DOHH2 (cell line): ENCODE data around the gene ZNF300.
"Not testable (repeated sequence)": the region's sequence is repeated elsewhere in the genome, so short reads cannot be mapped to it uniquely, and the experiment has no call there.

Experiments
- H3F3A ChIP-seq: fragments of 200-600 bp; sonication (generic), shearing (Covaris generic); 2 replicates; pipeline ENCODE4 v1.6.0; 2016; ENCODE audit warnings: antibody characterized with exemption, mild to moderate bottlenecking; ENCODE audit not compliant: control insufficient read depth, insufficient read depth
- H3K27ac ChIP-seq: fragments of 200-600 bp; sonication (generic); 2 replicates; pipeline ENCODE4 v1.5.1; 2014; ENCODE audit warnings: low read depth, mild to moderate bottlenecking, low read length, moderate library complexity
- H3K27me3 ChIP-seq: fragments of 200-600 bp; sonication (generic); 2 replicates; pipeline ENCODE4 v1.6.1; 2014; ENCODE audit warnings: mild to moderate bottlenecking, low read length, mixed read lengths; ENCODE audit not compliant: control insufficient read depth
- H3K36me3 ChIP-seq: fragments of 200-600 bp; sonication (generic); 2 replicates; pipeline ENCODE4 v1.6.1; 2014; ENCODE audit warnings: mild to moderate bottlenecking, low read length, moderate library complexity, mixed read lengths; ENCODE audit not compliant: control insufficient read depth
- H3K4me1 ChIP-seq: fragments of 200-600 bp; sonication (generic); 2 replicates; pipeline ENCODE4 v1.6.1; 2014; ENCODE audit warnings: mild to moderate bottlenecking, low read length, mixed read lengths; ENCODE audit not compliant: control insufficient read depth
- H3K4me2 ChIP-seq: fragments of 200-600 bp; sonication (generic); 2 replicates; pipeline ENCODE4 v1.6.0; 2014; ENCODE audit warnings: mild to moderate bottlenecking, low read length, moderate library complexity
- H3K4me3 ChIP-seq: fragments of 200-600 bp; sonication (generic); 2 replicates; pipeline ENCODE4 v1.5.1; 2014; ENCODE audit warnings: mild to moderate bottlenecking, low read length, mixed read lengths
- H3K79me2 ChIP-seq: fragments of 200-600 bp; sonication (generic); 2 replicates; pipeline ENCODE4 v1.6.1; 2014; ENCODE audit warnings: mild to moderate bottlenecking, low read length, mixed read lengths; ENCODE audit not compliant: control insufficient read depth
- H3K9me2 ChIP-seq: fragments of 200-600 bp; sonication (generic); replicated peaks from 2 replicates; pipeline ENCODE4 v1.6.1; 2014; ENCODE audit warnings: mild to moderate bottlenecking, low read length, mixed read lengths; ENCODE audit not compliant: control insufficient read depth
- H3K9me3 ChIP-seq: fragments of 200-600 bp; sonication (generic); 2 replicates; pipeline ENCODE4 v1.6.1; 2014; ENCODE audit warnings: antibody characterized with exemption, low read length, mixed read lengths; ENCODE audit not compliant: control insufficient read depth, insufficient read depth
- H4K20me1 ChIP-seq: fragments of 200-600 bp; sonication (generic); 2 replicates; pipeline ENCODE4 v1.6.0; 2014; ENCODE audit warnings: low read depth, mild to moderate bottlenecking, antibody characterized with exemption, low read length, moderate library complexity; ENCODE audit not compliant: control insufficient read depth, insufficient read depth
- CTCF ChIP-seq: fragments of 200-600 bp; sonication (generic); IDR thresholded peaks from one replicate; pipeline ENCODE4 v1.5.1; 2014; ENCODE audit warnings: antibody characterized with exemption, mild to moderate bottlenecking, low read depth, low read length; ENCODE audit not compliant: poor library complexity, severe bottlenecking
- EZH2phosphoT487 ChIP-seq: fragments of 200-600 bp; sonication (generic); IDR thresholded peaks from 2 replicates; pipeline ENCODE4 v1.6.1; 2017; ENCODE audit warnings: borderline replicate concordance, mild to moderate bottlenecking, antibody characterized with exemption, low read length, moderate library complexity, mixed read lengths

Gene ZNF300

GRCh38 chr5:150862070-150862469 lies 42.7 kb downstream of the ZNF300 start:
- Histone ChIP-seq H3K4me3 (no peak overlapping the region), H3K79me2 (no peaks in the 10 kb centered on the region), H3K9me2 (no peaks in the 10 kb centered on the region), H3K4me1 (no peaks in the 10 kb centered on the region), H3K27me3 (no peaks in the 10 kb centered on the region), H3F3A (no peaks in the 10 kb centered on the region), H3K36me3 (no peaks in the 10 kb centered on the region), H3K4me2 (no peak overlapping the region), H3K27ac (no peak overlapping the region), H4K20me1 (no peaks in the 10 kb centered on the region), H3K9me3 (peaks cover 8% of the 10 kb centered on the region; the same call in 1 of the 2 replicates)
- TF ChIP-seq EZH2phosphoT487: no peak
- no peak for TF ChIP-seq CTCF

GRCh38 chr5:150860246-150860821 lies 44.4 kb downstream of the ZNF300 start:
- Histone ChIP-seq H3F3A (no peaks in the 10 kb centered on the region), H3K4me3 (no peak overlapping the region), H3K27me3 (no peaks in the 10 kb centered on the region), H3K36me3 (no peaks in the 10 kb centered on the region), H3K9me3 (peaks cover 8% of the 10 kb centered on the region; the same call in 1 of the 2 replicates), H4K20me1 (no peaks in the 10 kb centered on the region), H3K79me2 (no peaks in the 10 kb centered on the region), H3K9me2 (no peaks in the 10 kb centered on the region), H3K4me2 (no peak overlapping the region), H3K27ac (no peak overlapping the region), H3K4me1 (no peaks in the 10 kb centered on the region)
- TF ChIP-seq EZH2phosphoT487 (no peak), CTCF (no peak)

GRCh38 chr5:150856700-150857099 lies 48.1 kb downstream of the ZNF300 start:
- H3K36me3 ChIP-seq, H4K20me1 ChIP-seq, H3F3A ChIP-seq, H3K9me3 ChIP-seq, H3K27me3 ChIP-seq, H3K27ac ChIP-seq, H3K9me2 ChIP-seq, H3K4me2 ChIP-seq, H3K4me3 ChIP-seq, H3K79me2 ChIP-seq: not testable (repeated sequence)
- peaks cover 12% of the 10 kb centered on the region for H3K4me1 ChIP-seq

GRCh38 chr5:150853561-150853960 lies 51.2 kb downstream of the ZNF300 start:
- Histone ChIP-seq H3K27ac (no peak overlapping the region), H3K36me3 (no peaks in the 10 kb centered on the region), H3K9me3 (no peaks in the 10 kb centered on the region), H3K4me2 (peak overlapping the region; percentile 59), H3K79me2 (no peaks in the 10 kb centered on the region), H3K4me3 (peak overlapping the region; percentile 44), H3F3A (0 out of 2 replicates have a peak, but pooled peaks cover 3% of the 10 kb centered on the region), H3K9me2 (no peaks in the 10 kb centered on the region), H3K4me1 (peaks cover 12% of the 10 kb centered on the region), H3K27me3 (no peaks in the 10 kb centered on the region; the same call in none of the 2 replicates), H4K20me1 (no peaks in the 10 kb centered on the region)
- TF ChIP-seq EZH2phosphoT487 (no peak), CTCF (no peak)
